Chondrocyte (in vitro differentiated cells): ENCODE data around the gene METTL8. TPM values are rescaled to one million over a fixed set of nuclear protein-coding genes. Genes with fewer than 3 reads are reported as not detected.

ENCODE experiments used
- DNase-seq: peaks from one replicate; pipeline ENCODE4 v3.0.0; 2021; ENCODE audit warnings: mixed read lengths, low spot score
- H3K27ac Mint-ChIP-seq: one replicate; pipeline ENCODE4 v1.8.0; 2021; ENCODE audit warnings: mild to moderate bottlenecking, moderate library complexity, mixed read lengths; ENCODE audit not compliant: unreplicated experiment
- H3K27me3 Mint-ChIP-seq: 2 replicates; pipeline ENCODE4 v1.8.0; 2021; ENCODE audit warnings: low read depth, mixed read lengths
- H3K36me3 Mint-ChIP-seq: 2 replicates; pipeline ENCODE4 v1.8.0; 2021; ENCODE audit warnings: low read depth, mixed read lengths
- H3K4me1 Mint-ChIP-seq: 2 replicates; pipeline ENCODE4 v1.8.0; 2021; ENCODE audit warnings: low read depth, mild to moderate bottlenecking, mixed read lengths
- H3K4me3 Mint-ChIP-seq: one replicate; pipeline ENCODE4 v1.8.0; 2021; ENCODE audit warnings: mild to moderate bottlenecking, moderate library complexity, mixed read lengths; ENCODE audit not compliant: unreplicated experiment
- H3K9me3 Mint-ChIP-seq: 2 replicates; pipeline ENCODE4 v1.8.0; 2021; ENCODE audit warnings: low read depth, mixed read lengths
- CTCF ChIP-seq: fragments of 200-600 bp; sonication (generic); IDR thresholded peaks from 2 replicates; pipeline ENCODE4 v1.5.0; 2021; ENCODE audit warnings: antibody characterized with exemption, mild to moderate bottlenecking, moderate library complexity
- total RNA-seq: library from RNA; stranded (reverse); gene quantifications from 3 replicates; pipeline ENCODE4 v1.2.1, GENCODE V29; 2021

Gene METTL8
- total RNA-seq, 1 donor from 2014 or later = 24.0 TPM

- H3K4me3 Mint-ChIP-seq = no peak overlapping the region
- H3K4me1 Mint-ChIP-seq = peaks cover 21% of the 10 kb centered on the region
- no peak overlapping the region for H3K27ac Mint-ChIP-seq
- no peaks in the 10 kb centered on the region for H3K36me3 Mint-ChIP-seq
- no peaks in the 10 kb centered on the region for H3K27me3 Mint-ChIP-seq
- TF ChIP-seq CTCF = no peak
- DNase-seq = no peak
- peaks cover 7% of the 10 kb centered on the region for H3K9me3 Mint-ChIP-seq
Observed at GRCh38 chr2:171274757-171275156, 159.0 kb downstream of the METTL8 start.

- no peak for TF ChIP-seq CTCF
- Mint-ChIP-seq H3K4me3 (no peak overlapping the region), H3K27ac (peak overlapping the region; percentile 93)
Observed at GRCh38 chr2:171271971-171272436, 161.8 kb downstream of the METTL8 start.

GRCh38 chr2:171271386-171271785, 162.4 kb downstream of the METTL8 start:
- Mint-ChIP-seq H3K27me3 (no peaks in the 10 kb centered on the region), H3K9me3 (no peaks in the 10 kb centered on the region), H3K4me1 (peaks cover 21% of the 10 kb centered on the region), H3K36me3 (no peaks in the 10 kb centered on the region), H3K27ac (peak overlapping the region; percentile 93), H3K4me3 (no peak overlapping the region)
- no peak for DNase-seq
- no peak for TF ChIP-seq CTCF

More at GRCh38 chr2:171271971-171272436, 161.8 kb downstream of the METTL8 start:
- no peak for DNase-seq
- no peaks in the 10 kb centered on the region for H3K27me3 Mint-ChIP-seq
- no peaks in the 10 kb centered on the region for H3K36me3 Mint-ChIP-seq
- H3K9me3 Mint-ChIP-seq = no peaks in the 10 kb centered on the region
- H3K4me1 Mint-ChIP-seq = peaks cover 21% of the 10 kb centered on the region

- no peak for DNase-seq
- Mint-ChIP-seq H3K27ac (no peak overlapping the region), H3K4me1 (peaks cover 21% of the 10 kb centered on the region), H3K27me3 (no peaks in the 10 kb centered on the region), H3K36me3 (no peaks in the 10 kb centered on the region), H3K4me3 (no peak overlapping the region), H3K9me3 (no peaks in the 10 kb centered on the region)
- TF ChIP-seq CTCF = no peak
Observed at GRCh38 chr2:171267855-171268629, 165.7 kb downstream of the METTL8 start.

Other genes starting within 250 kb of the METTL8 start
- gene DCAF17, start 236 bp upstream of the METTL8 start, total RNA-seq = 17.6 to 22.0 TPM (median 18.3 TPM) in 3 replicates
- 84.5 to 139 TPM (median 88.5 TPM) in 3 replicates for gene CYBRD1, start 88.5 kb upstream of the METTL8 start, total RNA-seq